HCT116 (cell line): Measurements from ENCODE around the gene MBOAT1. TPM values are rescaled to one million over a fixed set of nuclear protein-coding genes. Genes with fewer than 3 reads are reported as not detected.

ENCODE experiments used
- ATAC-seq: fragments of 200-7000 bp; cut with Tn5 transposase; 2 replicates; pipeline ENCODE4 v1.9.1; 2020; ENCODE audit warnings: mild to moderate bottlenecking, moderate library complexity
- BruUV-seq: library from RNA; stranded (reverse); fragments of 400-500 nt; replicated peaks from 2 replicates; lab custom pipeline; 2021; lab: Mats Ljungman, UMichigan
- CTCF ChIA-PET: fragments of 300-600 bp; sonication (Branson Sonifier 250); formaldehyde crosslinking; loops from one replicate; lab custom pipeline; 2021; ENCODE audit warnings: antibody characterized with exemption; lab: Charles Lee
- POLR2A ChIA-PET: fragments of 300-600, 350-600 bp; sonication (Branson Sonifier 250); formaldehyde crosslinking; loops from one replicate; lab custom pipeline; 2021; ENCODE audit warnings: antibody characterized with exemption; lab: Charles Lee
- RAD21 ChIA-PET, 2 experiments: fragments of 300-600 bp; sonication (Branson Sonifier 250); formaldehyde crosslinking; loops; one replicate each; lab custom pipeline; 2023; ENCODE audit warnings: low total read pairs in 2 of 2; ENCODE audit not compliant: uncharacterized antibody in 2 of 2, unreplicated experiment in 2 of 2, low non-redundant PET in 1 of 2; lab: Charles Lee
- DNase-seq: peaks from one replicate; pipeline ENCODE4 v3.0.0-alpha.2; 2010; ENCODE audit warnings: low read depth, low spot score
- H2AFZ ChIP-seq: fragments of 200-600 bp; shearing (Covaris generic), sonication (generic); 2 replicates; pipeline ENCODE4 v1.6.1; 2017; ENCODE audit warnings: low read depth, mixed run types, mixed read lengths, antibody characterized with exemption, low read length; ENCODE audit not compliant: poor library complexity, severe bottlenecking
- H3K27ac ChIP-seq: 2 replicates; pipeline ENCODE4 v1.5.1; 2012; ENCODE audit warnings: low read depth, low read length
- H3K27me3 ChIP-seq: fragments of 200-600 bp; sonication (generic); 2 replicates; pipeline ENCODE4 v1.6.1; 2016; ENCODE audit warnings: mixed run types, low read length, mixed read lengths; ENCODE audit not compliant: insufficient read depth
- H3K36me3 ChIP-seq, 2 experiments: fragments of 200-500 bp in 1 of 2; fragments of 200-600 bp in 1 of 2; sonication (Bioruptor generic) in 1 of 2; sonication (generic) in 1 of 2; 2 replicates each; pipeline versions ENCODE4 v1.5.1 to v1.6.1; 2014 to 2016; ENCODE audit warnings: low read length in 2 of 2, inconsistent platforms in 1 of 2, mixed read lengths in 1 of 2, mixed run types in 1 of 2; ENCODE audit not compliant: insufficient read depth in 2 of 2, control insufficient read depth in 1 of 2
- H3K4me1 ChIP-seq, 2 experiments: fragments of 200-600 bp in 1 of 2; sonication (generic) in 1 of 2; 2 replicates each; pipeline versions ENCODE4 v1.5.1 to v1.6.1; 2012 to 2017; ENCODE audit warnings: low read length in 2 of 2, inconsistent platforms in 1 of 2, mild to moderate bottlenecking in 1 of 2, mixed read lengths in 1 of 2, mixed run types in 1 of 2, moderate library complexity in 1 of 2; ENCODE audit not compliant: insufficient read depth in 2 of 2, control insufficient read depth in 1 of 2
- H3K4me2 ChIP-seq: fragments of 200-600 bp; sonication (generic); 2 replicates; pipeline ENCODE4 v1.6.1; 2017; ENCODE audit warnings: mixed run types, low read length, mixed read lengths
- H3K4me3 ChIP-seq, 2 experiments: fragments of 200-600 bp in 1 of 2; sonication (generic) in 1 of 2; replicated peaks in 1 of 2; 2 replicates each; pipeline ENCODE4 v1.5.1; 2011 to 2016; ENCODE audit warnings: low read length in 2 of 2, control low read depth in 1 of 2, low read depth in 1 of 2, mild to moderate bottlenecking in 1 of 2, mixed read lengths in 1 of 2, mixed run types in 1 of 2
- H3K79me2 ChIP-seq: fragments of 200-600 bp; sonication (generic); 2 replicates; pipeline ENCODE4 v1.6.1; 2017; ENCODE audit warnings: mild to moderate bottlenecking, mixed run types, low read length, moderate library complexity, mixed read lengths; ENCODE audit not compliant: insufficient read depth
- H3K9ac ChIP-seq: fragments of 200-600 bp; sonication (generic); 2 replicates; pipeline ENCODE4 v1.6.1; 2016; ENCODE audit warnings: low read length, mixed read lengths
- H3K9me2 ChIP-seq: fragments of 200-600 bp; sonication (generic), shearing (Covaris generic); 2 replicates; pipeline ENCODE4 v1.6.1; 2017; ENCODE audit warnings: mixed run types, mild to moderate bottlenecking, moderate library complexity; ENCODE audit not compliant: insufficient read depth
- H3K9me3 ChIP-seq, 2 experiments: fragments of 200-500 bp in 1 of 2; fragments of 200-600 bp in 1 of 2; sonication (Bioruptor generic) in 1 of 2; sonication (generic) in 1 of 2; 2 replicates each; pipeline ENCODE4 v1.6.1; 2014 to 2017; ENCODE audit warnings: low read length in 2 of 2, mixed read lengths in 2 of 2, inconsistent platforms in 1 of 2, low read depth in 1 of 2, mild to moderate bottlenecking in 1 of 2, mixed run types in 1 of 2, moderate library complexity in 1 of 2; ENCODE audit not compliant: control insufficient read depth in 1 of 2, insufficient read depth in 1 of 2
- H4K20me1 ChIP-seq: fragments of 200-600 bp; sonication (generic), shearing (Covaris generic); 2 replicates; pipeline ENCODE4 v1.6.1; 2017; ENCODE audit warnings: mixed run types, mild to moderate bottlenecking, moderate library complexity; ENCODE audit not compliant: insufficient read depth
- CEBPB ChIP-seq: IDR thresholded peaks from 2 replicates; pipeline ENCODE4 v1.6.1; 2012; ENCODE audit warnings: low read depth
- EGR1 ChIP-seq: IDR thresholded peaks from 2 replicates; pipeline ENCODE4 v1.6.1; 2012; ENCODE audit warnings: low read depth
- ELF1 ChIP-seq: IDR thresholded peaks from 2 replicates; pipeline ENCODE4 v1.6.1; 2012; ENCODE audit warnings: low read depth, borderline replicate concordance
- EZH2phosphoT487 ChIP-seq: fragments of 200-600 bp; IDR thresholded peaks from 2 replicates; pipeline ENCODE4 v1.6.1; 2018; ENCODE audit warnings: antibody characterized with exemption, borderline replicate concordance
- FOSL1 ChIP-seq: IDR thresholded peaks from 2 replicates; pipeline ENCODE4 v1.6.1; 2012; ENCODE audit warnings: low read depth
- JUND ChIP-seq: IDR thresholded peaks from 2 replicates; pipeline ENCODE4 v1.6.1; 2012
- POLR2AphosphoS5 ChIP-seq: IDR thresholded peaks from 2 replicates; pipeline ENCODE4 v1.6.1; 2011; ENCODE audit warnings: mild to moderate bottlenecking, low read depth, low read length, moderate library complexity
- RAD21 ChIP-seq: IDR thresholded peaks from 2 replicates; pipeline ENCODE4 v1.6.1; 2012; ENCODE audit warnings: low read depth, mild to moderate bottlenecking
- SIN3A ChIP-seq: IDR thresholded peaks from 2 replicates; pipeline ENCODE4 v1.6.1; 2012; ENCODE audit warnings: low read depth
- SRF ChIP-seq: IDR thresholded peaks from 2 replicates; pipeline ENCODE4 v1.6.1; 2012; ENCODE audit warnings: low read depth
- TCF7L2 ChIP-seq: IDR thresholded peaks from 2 replicates; pipeline ENCODE4 v1.7.0; 2011; ENCODE audit warnings: borderline replicate concordance, inconsistent platforms; ENCODE audit not compliant: insufficient read depth, insufficient read length; ENCODE audit errors: extremely low read depth
- YY1 ChIP-seq: IDR thresholded peaks from 2 replicates; pipeline ENCODE4 v1.6.1; 2011; ENCODE audit warnings: low read length, low read depth, moderate library complexity, mild to moderate bottlenecking; ENCODE audit not compliant: insufficient replicate concordance; ENCODE audit errors: extremely low read depth
- ZFX ChIP-seq: fragments of 450-650 bp; IDR thresholded peaks from 2 replicates; pipeline ENCODE4 v1.6.1; 2017
- intact Hi-C: fragments of 100-400 bp; cut with micrococcal nuclease; formaldehyde crosslinking; loops from 2 replicates; pipeline ENCODE4 v1.10.0; 2022
- total RNA-seq: library from RNA; stranded (reverse); gene quantifications from one replicate; pipeline ENCODE4 v1.2.1, GENCODE V29; 2021; ENCODE audit not compliant: unreplicated experiment
- TF ChIP-seq, protein P1 (sequence below): IDR thresholded peaks from 2 replicates; pipeline ENCODE4 v1.6.1; 2012
- TF ChIP-seq, protein P2 (sequence below): IDR thresholded peaks from 2 replicates; pipeline ENCODE4 v1.6.1; 2012; ENCODE audit warnings: low read depth

The MBOAT1 gene
- total RNA-seq, 1 experiment from 2014 or later = 11.7 TPM

GRCh38 chr6:20207088-20207418 lies 5.2 kb downstream of the MBOAT1 start (continued):
- TF ChIP-seq YY1 (no peak), SIN3A (no peak), EGR1 (no peak), RAD21 (no peak), FOSL1 (no peak), POLR2AphosphoS5 (no peak)

DNA sequence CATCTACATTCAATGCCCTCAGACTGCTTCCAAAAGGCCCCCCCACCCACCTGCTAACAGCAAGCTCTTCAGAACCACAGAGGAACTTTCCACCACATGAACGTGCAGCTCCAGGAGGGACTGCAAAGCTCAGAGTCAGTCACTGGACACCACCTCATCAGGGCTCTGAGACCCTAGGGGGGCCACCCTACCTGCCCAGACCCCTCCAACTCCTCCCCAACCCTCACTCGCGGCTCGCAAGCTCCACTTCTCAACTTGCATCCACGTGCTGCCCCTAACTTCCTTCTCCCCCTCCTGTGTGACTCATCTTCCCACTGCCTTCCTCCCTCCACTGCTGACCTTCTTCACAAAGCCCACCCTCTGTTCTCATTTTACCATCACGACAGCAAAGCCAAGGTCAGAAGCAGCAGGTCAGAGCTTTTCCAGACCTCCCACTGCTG lies 6.5 kb downstream of the MBOAT1 start:
- Histone ChIP-seq H3K4me2 (no peak overlapping the region), H2AFZ (no peak overlapping the region), H3K27ac (no peak overlapping the region), H4K20me1 (no peaks in the 10 kb centered on the region), H3K79me2 (peaks cover 11% of the 10 kb centered on the region; the same call in 1 of the 2 replicates), H3K9ac (no peak overlapping the region), H3K36me3 (no peaks in the 10 kb centered on the region), H3K9me3 (no peaks in the 10 kb centered on the region), H3K27me3 (no peaks in the 10 kb centered on the region), H3K9me2 (no peaks in the 10 kb centered on the region), H3K4me3 (no peak overlapping the region), H3K4me1 (peaks cover 12 to 24% of the 10 kb centered on the region in 2 experiments; a peak in 3 of 4 replicates)
- no TSS peak for BruUV-seq
- TF ChIP-seq, protein P1, sequence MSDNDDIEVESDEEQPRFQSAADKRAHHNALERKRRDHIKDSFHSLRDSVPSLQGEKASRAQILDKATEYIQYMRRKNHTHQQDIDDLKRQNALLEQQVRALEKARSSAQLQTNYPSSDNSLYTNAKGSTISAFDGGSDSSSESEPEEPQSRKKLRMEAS = no peak
- TF ChIP-seq EGR1 = no peak
- TF ChIP-seq SRF = no peak
- TF ChIP-seq, protein P2, sequence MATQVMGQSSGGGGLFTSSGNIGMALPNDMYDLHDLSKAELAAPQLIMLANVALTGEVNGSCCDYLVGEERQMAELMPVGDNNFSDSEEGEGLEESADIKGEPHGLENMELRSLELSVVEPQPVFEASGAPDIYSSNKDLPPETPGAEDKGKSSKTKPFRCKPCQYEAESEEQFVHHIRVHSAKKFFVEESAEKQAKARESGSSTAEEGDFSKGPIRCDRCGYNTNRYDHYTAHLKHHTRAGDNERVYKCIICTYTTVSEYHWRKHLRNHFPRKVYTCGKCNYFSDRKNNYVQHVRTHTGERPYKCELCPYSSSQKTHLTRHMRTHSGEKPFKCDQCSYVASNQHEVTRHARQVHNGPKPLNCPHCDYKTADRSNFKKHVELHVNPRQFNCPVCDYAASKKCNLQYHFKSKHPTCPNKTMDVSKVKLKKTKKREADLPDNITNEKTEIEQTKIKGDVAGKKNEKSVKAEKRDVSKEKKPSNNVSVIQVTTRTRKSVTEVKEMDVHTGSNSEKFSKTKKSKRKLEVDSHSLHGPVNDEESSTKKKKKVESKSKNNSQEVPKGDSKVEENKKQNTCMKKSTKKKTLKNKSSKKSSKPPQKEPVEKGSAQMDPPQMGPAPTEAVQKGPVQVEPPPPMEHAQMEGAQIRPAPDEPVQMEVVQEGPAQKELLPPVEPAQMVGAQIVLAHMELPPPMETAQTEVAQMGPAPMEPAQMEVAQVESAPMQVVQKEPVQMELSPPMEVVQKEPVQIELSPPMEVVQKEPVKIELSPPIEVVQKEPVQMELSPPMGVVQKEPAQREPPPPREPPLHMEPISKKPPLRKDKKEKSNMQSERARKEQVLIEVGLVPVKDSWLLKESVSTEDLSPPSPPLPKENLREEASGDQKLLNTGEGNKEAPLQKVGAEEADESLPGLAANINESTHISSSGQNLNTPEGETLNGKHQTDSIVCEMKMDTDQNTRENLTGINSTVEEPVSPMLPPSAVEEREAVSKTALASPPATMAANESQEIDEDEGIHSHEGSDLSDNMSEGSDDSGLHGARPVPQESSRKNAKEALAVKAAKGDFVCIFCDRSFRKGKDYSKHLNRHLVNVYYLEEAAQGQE = no peak
- TF ChIP-seq EZH2phosphoT487 = no peak
- TF ChIP-seq TCF7L2 = no peak
- no peak for TF ChIP-seq ZFX
- no peak for TF ChIP-seq SIN3A
- TF ChIP-seq POLR2AphosphoS5 = no peak
- TF ChIP-seq CEBPB = no peak
- no peak for TF ChIP-seq ELF1
- no peak for TF ChIP-seq YY1
- no peak for TF ChIP-seq JUND
- CTCF ChIA-PET = interaction anchor here (1.3 kb wide), 1 partner anchor 78 kb away, joined by 4 read pairs; no protein-coding TSS in a partner anchor
- DNase-seq = no peak
- RAD21 ChIA-PET = no interaction called here
- intact Hi-C loops = no loop called here
- no peak for ATAC-seq
- POLR2A ChIA-PET = no interaction called here
